Memory B cell (primary cell): ENCODE results near the gene PRRT1B.

Source experiments
- ATAC-seq: fragments of 150-1000 bp; cut with Tn5 transposase; 2 replicates; pipeline ENCODE4 v1.10.0; 2021; ENCODE audit warnings: low read depth, mild to moderate bottlenecking, moderate library complexity
- DNase-seq, 2 donors: peaks; one replicate each; pipeline ENCODE4 v3.0.0; 2022; ENCODE audit warnings: low spot score in 2 of 2
- H3K27ac Mint-ChIP-seq: one replicate; pipeline ENCODE4 v1.8.0; 2022; ENCODE audit warnings: mild to moderate bottlenecking, moderate library complexity, mixed read lengths
- H3K27me3 Mint-ChIP-seq: one replicate; pipeline ENCODE4 v1.8.0; 2022; ENCODE audit warnings: mixed read lengths
- H3K36me3 Mint-ChIP-seq: one replicate; pipeline ENCODE4 v1.8.0; 2022; ENCODE audit warnings: mild to moderate bottlenecking, mixed read lengths
- H3K4me1 Mint-ChIP-seq: one replicate; pipeline ENCODE4 v1.8.0; 2022; ENCODE audit warnings: mixed read lengths
- H3K4me3 Mint-ChIP-seq: one replicate; pipeline ENCODE4 v1.8.0; 2022; ENCODE audit warnings: mild to moderate bottlenecking, moderate library complexity, mixed read lengths
- H3K9me3 Mint-ChIP-seq: one replicate; pipeline ENCODE4 v1.8.0; 2022; ENCODE audit warnings: mixed read lengths

The PRRT1B gene

DNA sequence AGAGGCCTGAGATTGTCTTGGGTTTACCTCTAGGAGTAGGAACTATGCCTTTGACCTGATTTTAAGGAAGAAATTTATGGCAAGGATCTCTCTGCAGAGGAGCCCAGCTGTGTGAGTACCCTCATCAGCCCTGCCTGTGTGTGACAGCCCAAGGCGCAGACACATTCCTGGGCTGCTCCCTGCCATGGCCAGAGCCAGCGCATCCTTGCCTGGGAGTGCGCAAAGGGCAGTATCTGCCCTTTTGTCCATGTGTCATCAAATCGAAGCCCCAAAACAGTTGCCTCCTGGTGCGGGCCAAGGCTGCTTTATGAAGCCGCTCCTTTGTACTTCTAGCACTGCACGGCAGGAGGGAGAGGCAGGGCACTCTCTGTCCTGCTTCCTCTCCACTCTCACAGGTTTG is 51.9 kb downstream of the PRRT1B start:
- H3K36me3 Mint-ChIP-seq: peaks cover 21% of the 10 kb centered on the region
- DNase-seq: no peak
- no peaks in the 10 kb centered on the region for H3K27me3 Mint-ChIP-seq
- no peak for ATAC-seq
- H3K27ac Mint-ChIP-seq: no peak overlapping the region
- H3K4me3 Mint-ChIP-seq: no peak overlapping the region
- no peaks in the 10 kb centered on the region for H3K9me3 Mint-ChIP-seq
- no peaks in the 10 kb centered on the region for H3K4me1 Mint-ChIP-seq

GRCh38 chr9:131598121-131598520 is 52.8 kb downstream of the PRRT1B start:
- H3K27ac Mint-ChIP-seq: no peak overlapping the region
- DNase-seq (no peak), ATAC-seq (no peak)
- H3K36me3 Mint-ChIP-seq: peaks cover 26% of the 10 kb centered on the region
- no peaks in the 10 kb centered on the region for H3K27me3 Mint-ChIP-seq
- no peak overlapping the region for H3K4me3 Mint-ChIP-seq
- H3K4me1 Mint-ChIP-seq: no peaks in the 10 kb centered on the region
- no peaks in the 10 kb centered on the region for H3K9me3 Mint-ChIP-seq

- H3K4me3 Mint-ChIP-seq: no peak overlapping the region
- H3K27ac Mint-ChIP-seq: peak overlapping the region; percentile 61
- ATAC-seq (no peak), DNase-seq (no peak)
- no peaks in the 10 kb centered on the region for H3K27me3 Mint-ChIP-seq
- H3K9me3 Mint-ChIP-seq: no peaks in the 10 kb centered on the region
- H3K4me1 Mint-ChIP-seq: peaks cover 2% of the 10 kb centered on the region
- H3K36me3 Mint-ChIP-seq: peaks cover 33% of the 10 kb centered on the region
Observed at GRCh38 chr9:131601683-131602181, 56.4 kb downstream of the PRRT1B start.

GRCh38 chr9:131603199-131603598 is 57.9 kb downstream of the PRRT1B start:
- ATAC-seq (no peak), DNase-seq (no peak)
- H3K9me3 Mint-ChIP-seq: no peaks in the 10 kb centered on the region
- H3K27ac Mint-ChIP-seq: peak overlapping the region; percentile 61
- H3K36me3 Mint-ChIP-seq: peaks cover 41% of the 10 kb centered on the region
- no peaks in the 10 kb centered on the region for H3K27me3 Mint-ChIP-seq
- peaks cover 5% of the 10 kb centered on the region for H3K4me1 Mint-ChIP-seq
- H3K4me3 Mint-ChIP-seq: no peak overlapping the region

GRCh38 chr9:131603711-131604439 is 58.6 kb downstream of the PRRT1B start:
- Mint-ChIP-seq H3K27ac (peak overlapping the region; percentile 61), H3K4me1 (peaks cover 5% of the 10 kb centered on the region), H3K36me3 (peaks cover 40% of the 10 kb centered on the region), H3K9me3 (no peaks in the 10 kb centered on the region), H3K27me3 (no peaks in the 10 kb centered on the region), H3K4me3 (no peak overlapping the region)
- DNase-seq (no peak), ATAC-seq (no peak)

DNA sequence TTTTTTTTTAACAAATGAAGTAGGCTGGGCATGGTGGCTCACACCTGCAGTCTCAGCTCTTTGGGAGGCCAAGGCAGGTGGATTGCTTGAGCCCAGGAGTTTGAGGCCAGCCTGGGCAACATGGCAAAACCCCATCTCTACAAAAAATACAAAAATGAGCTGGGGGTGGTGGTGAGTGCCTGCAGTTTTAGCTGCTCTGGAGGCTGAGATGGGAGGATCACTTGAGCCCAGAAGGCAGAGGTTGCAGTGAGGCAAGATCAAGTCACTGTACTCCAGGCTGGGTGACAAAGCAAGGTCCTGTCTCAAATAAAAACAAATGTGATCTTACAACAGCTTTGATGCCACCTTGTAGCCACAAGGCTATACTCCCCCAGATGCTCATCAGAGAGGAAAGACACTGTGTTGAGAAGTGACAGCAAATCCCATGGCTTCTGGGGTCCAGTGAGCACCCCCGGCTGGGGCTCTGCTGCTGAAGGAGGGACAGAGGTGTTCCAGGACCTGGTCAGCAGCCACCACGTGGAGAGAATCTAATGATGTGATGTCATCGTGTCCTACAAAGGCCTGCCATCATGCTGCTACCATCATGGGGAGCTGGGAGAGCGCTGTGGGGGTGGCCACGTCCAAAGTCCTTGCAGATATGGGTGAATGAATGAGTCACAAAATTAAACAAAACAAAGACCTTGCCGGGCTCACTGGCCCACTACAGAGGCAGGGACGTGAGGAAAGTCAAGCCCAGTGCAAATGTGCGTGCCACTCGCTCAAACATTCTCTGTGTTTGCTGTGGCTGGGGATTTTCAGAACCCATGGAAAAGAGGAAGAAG is 60.7 kb downstream of the PRRT1B start:
- H3K27me3 Mint-ChIP-seq: no peaks in the 10 kb centered on the region
- H3K27ac Mint-ChIP-seq: no peak overlapping the region
- no peak for DNase-seq

DNA sequence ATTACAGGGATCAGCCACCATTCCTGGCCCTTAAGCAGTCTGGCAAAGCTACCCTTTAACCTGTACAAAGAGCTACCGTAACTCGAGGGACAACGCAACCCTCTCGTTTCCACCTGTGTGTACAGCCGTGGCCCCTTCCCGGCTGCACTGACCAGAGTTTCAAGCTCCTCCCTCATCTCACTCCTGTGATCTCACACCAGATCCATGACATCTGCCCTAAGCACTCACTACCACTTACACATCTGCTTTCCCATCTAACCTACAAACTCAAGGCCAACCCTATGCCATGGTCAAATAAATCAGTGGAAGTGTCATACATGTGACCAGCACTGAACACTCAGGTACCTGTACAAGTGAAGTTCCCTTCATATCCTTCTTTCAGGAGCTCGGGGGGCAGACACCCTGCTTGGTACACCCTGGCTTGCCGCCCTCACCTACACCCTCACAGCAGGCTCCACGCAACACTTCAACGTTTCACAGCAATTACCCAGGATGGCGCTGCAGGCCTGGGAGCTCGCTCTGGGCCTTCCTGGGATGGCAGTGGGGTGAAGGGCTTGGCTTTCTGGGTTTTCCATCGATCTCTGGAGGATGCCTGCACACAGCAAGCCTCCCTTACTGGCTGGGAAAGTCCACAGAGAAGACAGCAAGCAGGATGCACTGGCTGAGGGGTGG is 61.7 kb downstream of the PRRT1B start:
- no peak for ATAC-seq
- no peak for DNase-seq
- Mint-ChIP-seq H3K4me1 (peaks cover 5% of the 10 kb centered on the region), H3K27ac (peak overlapping the region; percentile 64), H3K4me3 (no peak overlapping the region), H3K27me3 (no peaks in the 10 kb centered on the region), H3K9me3 (no peaks in the 10 kb centered on the region), H3K36me3 (peaks cover 38% of the 10 kb centered on the region)

More for the DNA sequence above, 60.7 kb downstream of the PRRT1B start:
- no peak for ATAC-seq
- H3K36me3 Mint-ChIP-seq: peaks cover 39% of the 10 kb centered on the region
- H3K4me1 Mint-ChIP-seq: peaks cover 5% of the 10 kb centered on the region
- no peaks in the 10 kb centered on the region for H3K9me3 Mint-ChIP-seq
- H3K4me3 Mint-ChIP-seq: no peak overlapping the region

- Mint-ChIP-seq H3K9me3 (no peaks in the 10 kb centered on the region), H3K36me3 (peaks cover 34% of the 10 kb centered on the region), H3K4me3 (no peak overlapping the region), H3K4me1 (peaks cover 5% of the 10 kb centered on the region), H3K27me3 (no peaks in the 10 kb centered on the region), H3K27ac (peak overlapping the region; percentile 64)
- no peak for ATAC-seq
- DNase-seq: no peak
Observed at GRCh38 chr9:131607591-131607990, 62.3 kb downstream of the PRRT1B start.

- Mint-ChIP-seq H3K27ac (peak overlapping the region; percentile 64), H3K36me3 (peaks cover 36% of the 10 kb centered on the region), H3K4me3 (no peak overlapping the region), H3K27me3 (no peaks in the 10 kb centered on the region), H3K9me3 (no peaks in the 10 kb centered on the region), H3K4me1 (peaks cover 11% of the 10 kb centered on the region)
- ATAC-seq (no peak), DNase-seq (no peak)
Observed at GRCh38 chr9:131608493-131609037, 63.2 kb downstream of the PRRT1B start.
